NCI-H69 (cell line): ENCODE measurements around the gene DIPK2B.
A peak's percentile ranks its signal among the peaks of the same experiment; 100 is the strongest.

ENCODE experiments used
- DNase-seq: peaks from one replicate; lab custom pipeline; 2025; lab: John Stamatoyannopoulos, UW

The DIPK2B gene, protein sequence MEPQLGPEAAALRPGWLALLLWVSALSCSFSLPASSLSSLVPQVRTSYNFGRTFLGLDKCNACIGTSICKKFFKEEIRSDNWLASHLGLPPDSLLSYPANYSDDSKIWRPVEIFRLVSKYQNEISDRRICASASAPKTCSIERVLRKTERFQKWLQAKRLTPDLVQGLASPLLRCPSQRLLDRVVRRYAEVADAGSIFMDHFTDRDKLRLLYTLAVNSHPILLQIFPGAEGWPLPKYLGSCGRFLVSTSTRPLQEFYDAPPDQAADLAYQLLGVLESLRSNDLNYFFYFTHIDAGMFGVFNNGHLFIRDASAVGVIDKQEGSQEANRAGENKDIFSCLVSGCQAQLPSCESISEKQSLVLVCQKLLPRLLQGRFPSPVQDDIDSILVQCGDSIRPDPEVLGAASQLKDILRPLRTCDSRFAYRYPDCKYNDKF

DNA sequence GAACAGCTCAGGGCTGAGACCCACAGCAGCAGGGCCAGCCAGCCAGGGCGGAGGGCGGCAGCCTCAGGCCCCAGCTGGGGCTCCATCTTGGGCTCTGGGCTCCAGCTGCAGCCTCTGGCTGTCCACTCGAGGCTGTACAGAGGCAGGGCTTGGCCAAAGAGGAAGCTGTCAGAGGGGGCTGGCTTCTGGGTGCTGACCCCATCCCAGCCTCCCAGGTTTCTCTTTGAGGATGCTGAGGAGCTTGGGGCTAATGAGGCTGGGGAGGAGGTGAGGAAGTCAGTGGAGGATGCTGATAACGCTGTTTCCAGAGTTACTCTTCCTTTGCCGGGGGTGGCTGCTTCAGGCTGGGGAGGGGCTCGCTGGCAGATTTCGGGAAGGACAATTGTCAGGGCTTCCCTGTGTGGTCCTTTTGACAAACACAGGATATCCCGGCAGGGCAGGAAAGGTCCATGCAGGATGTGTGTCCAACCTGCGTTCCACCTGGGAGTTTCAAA, at the start of gene DIPK2B:
Gene DIPK2B (minus strand): TSS at position 136 of the 494 bp plus-strand sequence. CDS start 50 bp downstream, at position 86.
- DNase-seq: no peak

DNA sequence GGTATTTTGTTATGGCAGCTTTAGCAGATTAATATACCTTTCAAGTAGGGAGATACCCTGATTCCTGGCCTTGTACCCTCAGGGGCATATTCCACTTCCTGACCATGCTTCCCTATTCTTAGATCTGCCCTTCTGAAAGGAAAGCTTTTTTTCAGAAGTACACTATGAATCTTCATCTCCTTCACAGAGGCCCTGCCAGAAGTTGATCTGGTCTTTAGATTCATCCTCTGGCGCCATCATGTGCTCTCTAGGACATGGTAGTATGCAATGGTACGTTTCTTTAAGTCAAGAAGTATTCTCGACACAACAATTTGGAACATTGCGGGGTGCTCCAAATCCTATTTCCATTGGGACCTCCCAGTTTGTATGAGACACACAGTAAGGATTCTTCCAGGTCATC, 39.6 kb upstream of the DIPK2B start:
- DNase-seq: no peak

DNA sequence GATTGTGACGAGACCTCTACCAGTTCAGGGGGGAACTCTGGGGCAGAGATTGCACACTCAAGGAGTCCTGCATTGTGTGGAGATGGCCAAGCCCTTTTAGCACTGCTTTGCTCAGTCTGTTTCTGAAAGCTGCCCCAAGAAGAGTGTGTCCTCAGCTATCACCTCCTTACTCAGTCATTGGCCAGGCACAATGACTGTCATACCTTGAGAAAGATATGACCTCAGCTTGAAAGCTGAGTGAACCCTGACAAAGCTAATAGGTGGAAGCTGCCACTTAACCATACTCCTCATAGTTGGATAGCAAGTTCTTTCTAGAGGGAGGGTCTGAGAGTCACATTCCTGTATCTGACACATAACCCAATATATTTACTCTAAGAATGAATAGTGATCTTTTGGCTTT, 37.8 kb upstream of the DIPK2B start:
- no peak for DNase-seq

DNA sequence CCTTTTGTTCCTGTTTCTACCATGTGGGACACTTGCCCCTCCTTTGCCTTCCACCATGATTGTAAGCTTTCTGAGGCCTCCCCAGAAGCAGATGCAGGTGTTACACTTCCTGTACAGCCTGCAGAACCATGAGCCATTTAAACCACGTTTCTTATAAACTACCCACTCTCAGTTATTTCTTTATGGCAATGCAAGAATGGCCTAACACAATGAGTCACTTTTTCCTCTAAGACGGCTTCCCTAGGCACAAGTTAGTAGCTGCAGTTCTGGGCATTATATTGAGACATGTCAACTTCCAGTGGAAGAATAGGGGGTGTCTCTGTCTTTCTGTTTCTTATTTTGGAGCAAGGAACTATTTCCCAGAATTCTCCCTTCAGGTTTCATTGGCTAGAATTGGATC, 32.9 kb upstream of the DIPK2B start:
- no peak for DNase-seq

DNA sequence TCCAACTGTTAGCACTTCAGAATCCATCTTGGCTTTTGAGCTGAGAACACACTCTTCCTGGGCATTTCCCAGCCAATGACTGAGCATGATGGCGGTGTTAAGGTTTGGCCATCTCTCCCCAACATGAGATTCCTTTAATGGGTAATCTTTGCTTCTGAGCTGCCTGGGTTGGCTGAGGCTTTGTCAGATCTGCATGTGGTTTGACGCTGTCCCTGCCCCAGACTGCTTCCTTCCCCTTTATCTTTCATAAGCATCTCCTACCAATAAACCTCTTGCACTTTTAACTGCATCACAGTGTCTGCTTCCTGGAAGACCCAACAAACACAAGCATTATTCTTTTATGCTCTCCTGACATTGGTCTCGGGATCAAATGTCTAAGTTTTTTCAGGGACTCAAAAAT, 31.5 kb upstream of the DIPK2B start:
- DNase-seq: no peak

DNA sequence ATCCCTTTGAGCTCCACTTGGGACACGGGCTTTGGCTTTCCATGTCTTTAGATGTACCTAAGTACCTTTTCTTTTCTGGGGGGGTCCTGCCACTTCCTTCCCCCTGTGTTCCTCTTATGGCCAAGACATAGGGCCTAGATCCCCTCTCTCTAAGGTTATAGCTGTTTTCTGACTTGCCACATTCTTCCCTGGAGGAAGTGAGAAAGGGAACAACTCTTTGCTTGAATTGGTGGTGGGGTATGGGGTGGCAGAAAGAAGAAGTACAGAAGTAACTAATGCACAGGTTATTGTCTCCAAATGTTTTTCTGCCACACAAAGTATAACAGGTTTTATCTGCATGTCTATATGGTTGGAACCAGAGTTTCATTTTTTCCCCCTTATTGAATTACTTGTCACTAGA, 29.7 kb upstream of the DIPK2B start:
- no peak for DNase-seq

DNA sequence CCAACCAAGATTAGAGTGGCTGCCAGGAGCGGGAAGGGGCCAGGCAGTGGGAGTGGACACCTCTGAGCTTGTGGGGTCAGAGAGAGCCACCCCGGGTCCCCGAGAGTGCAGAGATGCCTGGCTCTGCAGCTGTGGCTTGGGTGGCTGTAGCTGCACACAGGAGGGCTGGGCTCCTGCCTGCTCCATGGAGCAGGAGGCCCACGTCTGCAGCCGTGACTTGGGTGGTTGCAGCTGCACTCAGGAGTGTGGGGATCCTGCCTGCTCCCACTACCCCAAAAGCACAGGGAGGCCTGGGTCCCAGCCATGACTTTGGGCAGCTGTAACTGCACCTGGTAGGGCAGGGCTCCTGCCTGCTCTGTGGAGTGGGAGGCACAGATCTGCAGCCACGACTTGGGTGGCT, 28.7 kb upstream of the DIPK2B start:
- no peak for DNase-seq

DNA sequence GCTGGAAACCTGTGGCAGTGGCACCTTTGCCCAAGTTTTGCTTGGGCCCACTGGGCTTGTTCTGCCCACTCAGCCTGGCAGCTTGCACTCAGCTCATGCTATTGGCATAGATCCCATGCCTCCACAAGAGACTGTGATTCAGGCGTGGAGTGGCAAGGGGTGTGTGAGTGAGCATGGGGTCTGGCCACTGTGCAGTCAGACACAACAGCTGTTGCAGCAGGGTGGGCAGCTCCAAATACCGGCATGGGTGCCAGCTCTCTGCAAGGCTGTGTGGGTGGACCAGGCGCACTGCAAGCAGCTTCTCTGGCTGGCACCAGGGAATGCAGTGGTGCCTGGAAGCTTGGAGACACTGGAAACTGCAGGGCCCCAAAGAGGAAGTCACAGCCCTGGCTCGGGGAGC, 27.4 kb upstream of the DIPK2B start:
- DNase-seq: no peak

DNA sequence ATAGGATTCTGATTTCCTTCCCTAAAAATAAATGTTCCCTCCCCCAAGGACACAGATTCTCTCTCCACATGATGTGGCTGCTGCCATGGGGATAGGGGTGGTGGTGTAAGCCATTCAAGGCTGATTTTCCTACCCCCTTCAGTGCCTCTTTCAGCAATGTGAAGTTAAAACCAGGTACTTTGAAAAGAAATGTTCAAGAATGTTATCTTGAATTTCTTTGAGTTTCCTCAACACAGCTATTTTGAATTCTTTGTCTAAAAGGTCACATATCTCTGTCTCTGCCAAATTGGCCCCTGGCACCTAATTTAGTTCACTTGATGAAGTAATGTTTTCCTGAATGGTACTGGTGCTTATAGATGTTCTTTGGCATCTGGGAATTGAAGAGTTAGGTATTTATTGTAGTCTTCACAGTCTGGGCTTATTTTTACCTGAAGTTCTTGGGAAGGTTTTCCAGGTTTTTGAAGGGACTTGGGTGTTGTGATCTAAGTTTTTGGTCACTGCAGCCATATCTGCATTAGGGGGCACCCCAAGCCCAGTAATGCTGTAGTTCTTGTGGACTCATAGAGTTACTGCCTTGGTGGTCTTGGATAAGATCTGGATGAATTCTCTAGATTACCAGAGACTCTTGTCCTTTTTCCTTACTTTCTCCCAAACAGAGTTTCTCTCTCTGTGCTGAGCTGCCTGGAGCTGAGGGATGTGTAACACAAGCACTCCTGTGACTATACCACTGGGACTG, 7.6 kb upstream of the DIPK2B start:
- no peak for DNase-seq

DNA sequence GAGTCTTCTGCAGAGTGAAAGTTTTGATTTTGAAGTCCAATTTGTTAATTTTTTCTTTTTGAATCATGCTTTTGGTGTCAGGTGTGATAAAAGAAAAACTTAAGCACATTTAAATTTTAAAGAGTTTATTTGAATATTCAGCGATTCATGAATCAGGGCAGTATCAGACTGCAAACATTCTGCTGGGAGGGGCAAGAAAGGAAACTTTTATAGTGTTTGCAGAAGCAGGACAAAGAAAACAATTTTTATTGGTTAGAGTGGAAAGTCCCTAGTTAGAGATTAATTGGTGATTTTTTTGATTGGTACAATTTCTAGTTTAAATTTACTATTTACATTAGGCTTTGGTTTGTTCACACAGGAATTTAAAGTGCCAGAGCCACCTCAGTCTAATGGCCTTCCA, 1.5 kb upstream of the DIPK2B start:
- no peak for DNase-seq

DNA sequence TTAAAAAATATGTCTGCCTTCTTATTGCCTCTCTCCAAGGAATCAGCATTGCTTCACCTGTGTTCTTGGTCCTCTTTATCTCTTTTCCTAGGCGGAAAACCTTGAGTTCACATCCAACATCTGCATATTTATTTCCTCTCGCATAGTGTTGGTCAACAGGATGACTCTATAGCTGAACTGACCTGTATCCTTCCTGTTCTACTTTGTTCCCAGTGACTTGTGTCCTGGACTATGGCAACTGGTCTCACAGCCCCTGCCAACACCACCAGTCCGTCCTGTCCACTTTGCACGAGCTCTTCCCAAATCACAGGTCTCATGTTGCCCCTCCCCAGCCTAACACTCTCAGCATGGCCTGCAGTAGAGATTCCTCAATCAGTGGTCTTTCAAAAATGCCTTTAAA, 2.0 kb downstream of the DIPK2B start:
- DNase-seq: no peak

DNA sequence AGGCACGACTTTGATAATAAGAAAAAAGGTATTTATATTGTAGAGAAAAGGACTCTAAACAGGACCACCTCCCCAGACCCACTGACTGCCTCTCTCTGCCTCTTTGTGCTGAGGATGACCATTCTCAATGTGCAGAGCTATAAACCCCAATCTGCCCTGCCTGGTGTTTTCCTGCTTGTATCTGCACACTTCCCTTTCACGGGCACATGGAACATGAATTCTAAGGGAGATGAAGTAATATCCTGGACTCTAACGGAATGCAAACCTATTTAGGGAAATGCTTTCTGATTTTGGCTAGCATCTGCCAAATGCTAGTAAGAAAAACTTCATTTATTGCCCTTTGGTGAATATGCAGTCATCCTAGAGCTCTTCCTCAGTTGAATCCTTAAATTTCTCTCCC, 2.4 kb downstream of the DIPK2B start:
- no peak for DNase-seq

DNA sequence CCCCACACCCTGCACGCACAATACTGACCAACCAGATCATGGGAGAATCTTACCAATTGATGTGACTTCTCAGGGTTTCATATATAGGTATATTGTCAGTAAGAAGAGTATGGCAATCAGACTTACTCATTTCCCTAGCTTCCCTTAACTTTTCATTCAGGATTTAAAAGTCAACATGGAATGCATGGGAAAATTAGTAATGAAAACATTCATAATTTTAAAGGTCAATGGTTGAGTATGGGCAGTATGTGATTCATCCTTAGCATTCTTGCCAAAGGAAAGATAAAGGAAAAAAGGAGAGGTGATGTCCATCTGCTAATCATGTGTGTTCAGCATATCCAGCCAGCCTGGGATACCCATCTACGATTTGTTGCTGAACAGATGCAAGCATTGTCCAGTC, 4.0 kb downstream of the DIPK2B start:
- DNase-seq: no peak

DNA sequence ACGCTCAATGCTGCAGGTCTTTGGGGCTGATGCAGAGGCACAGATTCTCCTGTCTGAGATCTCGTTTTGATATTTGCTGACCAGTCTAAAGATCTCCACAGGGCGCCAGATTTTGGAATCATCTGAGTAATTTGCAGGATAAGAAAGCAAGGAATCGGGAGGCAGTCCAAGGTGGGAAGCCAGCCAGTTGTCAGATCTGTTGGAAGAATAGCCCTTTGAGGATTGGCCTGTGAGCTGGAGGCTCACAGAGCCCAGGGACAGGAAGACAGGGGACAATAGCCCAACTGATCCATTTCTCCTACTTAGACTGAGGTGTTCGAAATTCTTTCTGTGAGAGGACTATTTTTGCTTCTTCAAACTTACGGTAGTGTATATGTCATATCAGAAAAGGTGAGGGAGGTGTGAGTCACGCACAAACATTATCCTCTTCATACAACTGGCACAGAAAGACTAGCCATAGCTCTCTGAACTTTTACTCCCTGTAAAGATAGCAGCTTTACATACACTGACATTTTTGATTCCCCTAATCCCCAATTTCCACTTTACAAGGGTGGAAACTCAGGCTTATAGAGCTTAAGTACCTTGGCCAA, 8.8 kb downstream of the DIPK2B start:
- DNase-seq: no peak

DNA sequence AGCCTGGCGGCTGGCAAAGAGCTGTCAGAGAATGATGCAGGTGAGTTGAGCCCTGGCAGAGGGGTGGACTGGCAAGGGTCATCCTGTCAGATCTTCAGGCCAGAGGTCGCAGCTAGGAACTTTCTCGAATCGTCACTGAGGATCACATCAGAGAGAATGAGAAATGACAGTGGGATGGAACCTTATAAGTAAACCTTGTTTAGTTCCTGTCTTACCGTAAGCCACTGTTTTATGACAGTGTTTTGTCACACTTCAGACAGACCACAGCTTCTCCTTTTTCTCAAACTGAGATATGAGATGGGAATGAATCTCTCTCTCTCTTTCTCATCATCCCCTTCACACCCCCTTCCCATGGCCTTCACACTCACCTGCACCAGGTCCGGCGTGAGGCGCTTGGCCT, 9.3 kb downstream of the DIPK2B start:
- DNase-seq: no peak

DNA sequence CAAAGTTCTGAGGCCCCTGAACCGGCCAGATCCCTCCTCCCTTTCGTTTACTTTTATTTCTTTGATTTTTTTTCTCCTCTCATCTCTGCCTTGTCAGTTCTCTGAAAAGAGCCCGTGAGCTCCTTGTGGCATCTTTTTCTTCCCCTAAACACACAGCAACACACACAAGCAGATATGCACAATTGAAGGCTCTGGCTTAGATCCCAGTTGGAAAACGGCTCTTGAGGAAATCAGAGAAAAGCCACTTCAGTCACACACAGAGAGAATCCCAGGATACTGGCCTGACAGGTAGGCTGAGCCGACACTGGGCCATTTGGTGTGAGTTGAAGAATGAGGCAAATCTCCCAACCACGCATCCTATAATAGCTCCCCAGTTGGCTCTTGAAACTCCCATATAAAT, 12.9 kb downstream of the DIPK2B start:
- DNase-seq: no peak

DNA sequence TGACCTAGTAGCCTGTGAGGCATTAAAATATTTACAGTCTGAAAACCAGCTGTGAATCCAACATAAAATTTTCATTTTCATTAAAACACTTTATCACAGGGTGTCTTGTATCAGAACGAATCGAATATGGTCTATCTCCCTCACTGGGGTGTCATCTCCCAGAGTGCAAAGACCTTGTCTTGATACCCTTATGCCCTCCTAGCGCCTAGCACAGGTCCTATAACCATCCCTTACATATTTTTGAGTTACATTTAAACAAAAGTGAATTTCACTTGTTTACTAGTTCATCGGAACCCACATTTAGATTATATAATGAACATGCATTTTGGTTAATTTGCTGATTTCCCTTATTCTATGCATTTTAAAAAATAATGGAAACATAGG, 14.0 kb downstream of the DIPK2B start:
- no peak for DNase-seq

DNA sequence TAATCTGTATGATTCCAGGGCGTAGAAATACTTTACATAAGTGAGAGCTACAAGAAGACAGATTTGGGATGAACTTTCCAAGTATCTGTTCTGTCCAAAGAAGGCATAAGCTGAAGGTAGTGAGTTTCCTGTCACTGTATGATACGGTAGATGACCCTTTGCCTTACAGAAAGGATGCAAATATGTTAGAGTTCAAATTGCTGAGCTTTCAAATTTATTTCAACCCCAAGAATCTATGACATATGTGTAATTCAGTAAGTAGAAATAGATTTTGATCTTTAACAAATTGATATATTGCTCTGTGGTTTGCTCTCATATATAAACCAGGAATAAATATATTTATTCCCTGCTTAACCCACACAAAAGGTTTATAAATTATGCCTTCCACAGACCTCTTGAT, 16.5 kb downstream of the DIPK2B start:
- DNase-seq: no peak

DNA sequence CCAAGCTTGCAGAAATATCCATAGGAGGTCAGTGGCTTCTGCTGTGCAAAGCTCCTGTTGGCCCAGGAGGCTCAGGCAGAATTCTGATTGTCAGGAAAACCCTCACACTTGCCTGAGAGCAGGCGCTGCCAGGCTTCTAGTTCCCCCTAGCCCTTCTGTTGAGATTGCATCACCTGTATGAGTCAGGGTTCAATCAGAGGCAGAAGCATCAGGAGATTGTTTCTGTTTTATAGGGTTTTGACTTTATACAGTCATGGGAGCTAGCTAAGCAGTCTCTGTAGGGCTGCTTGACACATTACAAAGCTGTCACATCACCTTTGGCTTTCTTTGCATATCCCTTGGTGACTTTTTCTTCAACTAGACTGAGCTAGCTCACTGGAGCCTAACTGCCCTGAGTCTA, 27.8 kb downstream of the DIPK2B start:
- DNase-seq: peak; percentile 0

DNA sequence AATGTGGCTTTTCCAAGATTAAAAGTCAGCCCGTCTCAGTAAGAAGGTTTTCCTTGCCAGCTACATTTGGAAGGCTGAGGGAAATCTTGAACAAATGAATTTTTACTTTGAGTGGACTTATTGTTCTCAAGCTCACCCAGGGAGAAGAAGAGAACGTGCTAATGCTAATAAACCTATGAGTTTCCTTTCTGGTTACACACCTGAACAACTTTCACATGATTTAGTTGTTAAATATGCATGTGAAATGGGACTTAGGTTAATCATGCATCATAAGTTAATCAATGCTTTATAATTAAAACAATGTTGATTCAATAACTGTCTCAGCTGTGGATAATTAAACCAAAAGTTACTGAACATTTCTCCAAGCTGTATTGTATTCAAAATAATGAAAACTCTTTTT, 33.9 kb downstream of the DIPK2B start:
- DNase-seq: no peak

DNA sequence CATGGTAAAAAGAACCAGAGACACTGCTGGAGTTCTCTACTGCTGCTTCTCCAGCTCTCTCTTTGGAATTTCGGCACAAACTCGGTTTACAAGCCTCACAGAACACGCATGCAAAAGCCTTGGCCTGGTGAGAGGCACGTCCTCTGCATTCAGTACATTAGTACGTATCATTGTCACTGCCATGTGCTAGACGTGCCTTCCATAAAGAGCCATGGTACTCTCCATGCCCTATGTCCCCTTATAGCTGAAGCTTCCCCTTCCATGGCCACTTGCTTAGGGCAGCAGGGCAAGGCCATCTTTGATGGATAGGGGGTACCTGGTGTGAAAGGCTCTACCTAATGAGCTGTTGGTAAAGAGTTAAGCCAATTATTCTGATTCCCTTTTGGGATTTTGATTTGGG, 35.0 kb downstream of the DIPK2B start:
- DNase-seq: no peak

DNA sequence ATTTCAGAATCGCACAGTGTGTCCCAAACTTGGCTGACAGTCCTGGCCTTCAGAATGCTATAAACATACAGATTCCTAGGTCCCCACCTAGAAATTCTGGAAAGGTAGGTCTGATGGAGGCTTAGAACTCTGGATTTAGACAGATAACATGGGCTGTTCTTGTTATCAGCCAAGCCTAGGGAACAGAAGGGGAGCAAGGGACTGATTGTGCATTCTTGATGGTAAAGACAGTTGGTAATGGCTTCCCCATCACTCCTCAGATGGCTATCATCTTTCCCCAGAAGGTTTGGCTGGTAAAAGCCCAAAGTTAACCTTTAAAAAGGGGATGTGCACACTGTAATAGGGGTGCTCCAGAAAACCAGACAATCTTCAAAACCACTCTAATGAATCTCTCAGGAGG, 35.7 kb downstream of the DIPK2B start:
- no peak for DNase-seq

DNA sequence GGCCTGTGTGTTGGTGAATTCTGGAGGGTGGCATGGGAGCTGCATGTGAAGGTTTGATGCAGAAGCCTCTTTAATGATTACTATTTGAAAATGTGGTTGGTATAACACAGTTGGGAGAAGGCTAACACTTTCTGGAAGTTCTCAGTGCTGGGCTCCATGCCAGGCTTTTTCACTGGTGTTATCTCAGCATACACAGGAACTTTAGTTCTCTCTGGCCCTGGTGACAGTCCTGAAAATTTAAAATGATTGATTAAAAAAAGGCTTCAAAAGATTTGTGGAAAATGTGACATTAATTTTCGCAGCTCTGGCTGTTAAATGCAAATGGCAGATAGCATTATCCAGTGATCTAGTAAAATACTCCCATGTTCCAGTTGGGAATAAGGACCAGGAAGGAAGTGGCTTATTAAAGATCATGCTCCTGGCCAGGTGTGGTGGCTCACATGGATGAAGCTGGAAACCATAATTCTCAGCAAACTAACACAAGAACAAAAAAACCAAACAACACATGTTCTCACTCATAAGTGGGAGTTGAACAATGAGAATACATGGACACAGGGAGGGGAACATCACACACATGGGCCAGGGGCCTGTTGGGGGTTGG, 36.6 kb downstream of the DIPK2B start:
- no peak for DNase-seq
